Measurements from ENCODE around the gene SNAPC2.

DNA sequence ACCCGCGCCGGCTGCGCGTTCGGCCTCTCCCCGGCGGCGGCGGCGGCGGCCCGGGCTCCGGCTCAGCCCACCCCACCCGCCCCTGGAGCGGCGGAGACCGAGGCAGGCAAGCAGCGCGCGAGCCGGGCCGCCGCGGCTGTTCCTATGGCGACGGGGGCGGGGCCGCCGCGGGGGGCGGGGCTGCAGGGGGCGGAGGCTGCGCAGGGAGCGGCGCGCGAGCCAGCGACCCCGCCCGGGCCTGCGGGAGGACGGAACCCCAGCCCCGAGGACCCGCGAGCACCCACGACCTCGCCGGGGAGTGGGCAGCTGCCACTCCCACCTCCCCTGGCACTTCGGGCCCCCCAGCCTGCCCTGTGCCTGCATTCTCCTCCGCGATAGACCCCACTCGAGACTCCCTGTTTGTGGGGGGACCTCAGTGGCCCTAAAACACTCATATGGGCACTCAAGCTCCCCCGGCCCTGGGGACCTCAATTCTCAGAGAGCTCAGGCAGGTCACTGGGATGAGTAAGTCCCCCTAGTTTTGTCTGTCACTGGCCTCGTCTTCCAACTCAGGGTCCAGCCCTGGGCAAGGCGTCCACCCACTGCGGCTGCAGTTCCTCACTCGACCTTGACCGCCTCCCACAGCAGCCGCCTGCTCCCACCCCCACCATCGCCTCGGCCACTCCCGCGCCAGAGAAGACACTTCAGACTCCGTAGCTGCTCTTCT is 6.0 kb downstream of the SNAPC2 start, which contains the start of gene CTXN1:
- peak in 2 of 5 experiments; percentile 10 to 35 for TF ChIP-seq CTCF (IDR thresholded peaks at IDR 0.05)
- TF ChIP-seq EP300 (IDR thresholded peaks at IDR 0.05; ENCODE audit: low read depth) = no peak
- peak in 1 of 3 donors; percentile 34 for TF ChIP-seq POLR2AphosphoS5 (IDR thresholded peaks at IDR 0.05)

All from transverse colon (tissue), 4 donors.